Measurements from ENCODE around the gene SNX10.

Gene SNX10

GRCh38 chr7:26346611-26347203, 55.0 kb downstream of the SNX10 start:
- H3K27ac ChIP-seq: no peak overlapping the region
- TF ChIP-seq ZFX (IDR thresholded peaks at IDR 0.05): no peak
- TF ChIP-seq, protein P1, sequence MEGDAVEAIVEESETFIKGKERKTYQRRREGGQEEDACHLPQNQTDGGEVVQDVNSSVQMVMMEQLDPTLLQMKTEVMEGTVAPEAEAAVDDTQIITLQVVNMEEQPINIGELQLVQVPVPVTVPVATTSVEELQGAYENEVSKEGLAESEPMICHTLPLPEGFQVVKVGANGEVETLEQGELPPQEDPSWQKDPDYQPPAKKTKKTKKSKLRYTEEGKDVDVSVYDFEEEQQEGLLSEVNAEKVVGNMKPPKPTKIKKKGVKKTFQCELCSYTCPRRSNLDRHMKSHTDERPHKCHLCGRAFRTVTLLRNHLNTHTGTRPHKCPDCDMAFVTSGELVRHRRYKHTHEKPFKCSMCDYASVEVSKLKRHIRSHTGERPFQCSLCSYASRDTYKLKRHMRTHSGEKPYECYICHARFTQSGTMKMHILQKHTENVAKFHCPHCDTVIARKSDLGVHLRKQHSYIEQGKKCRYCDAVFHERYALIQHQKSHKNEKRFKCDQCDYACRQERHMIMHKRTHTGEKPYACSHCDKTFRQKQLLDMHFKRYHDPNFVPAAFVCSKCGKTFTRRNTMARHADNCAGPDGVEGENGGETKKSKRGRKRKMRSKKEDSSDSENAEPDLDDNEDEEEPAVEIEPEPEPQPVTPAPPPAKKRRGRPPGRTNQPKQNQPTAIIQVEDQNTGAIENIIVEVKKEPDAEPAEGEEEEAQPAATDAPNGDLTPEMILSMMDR (conservative IDR thresholded peaks at IDR 0.05): no peak

- TF ChIP-seq, protein P1 (conservative IDR thresholded peaks at IDR 0.05): no peak
- TF ChIP-seq ZFX (IDR thresholded peaks at IDR 0.05): no peak
- no peak overlapping the region for H3K27ac ChIP-seq
Measured at GRCh38 chr7:26348234-26348851, 56.7 kb downstream of the SNX10 start.

GRCh38 chr7:26349005-26349915, 57.6 kb downstream of the SNX10 start:
- no peak overlapping the region for H3K27ac ChIP-seq
- TF ChIP-seq ZFX (IDR thresholded peaks at IDR 0.05): no peak
- TF ChIP-seq, protein P1 (conservative IDR thresholded peaks at IDR 0.05): no peak

DNA sequence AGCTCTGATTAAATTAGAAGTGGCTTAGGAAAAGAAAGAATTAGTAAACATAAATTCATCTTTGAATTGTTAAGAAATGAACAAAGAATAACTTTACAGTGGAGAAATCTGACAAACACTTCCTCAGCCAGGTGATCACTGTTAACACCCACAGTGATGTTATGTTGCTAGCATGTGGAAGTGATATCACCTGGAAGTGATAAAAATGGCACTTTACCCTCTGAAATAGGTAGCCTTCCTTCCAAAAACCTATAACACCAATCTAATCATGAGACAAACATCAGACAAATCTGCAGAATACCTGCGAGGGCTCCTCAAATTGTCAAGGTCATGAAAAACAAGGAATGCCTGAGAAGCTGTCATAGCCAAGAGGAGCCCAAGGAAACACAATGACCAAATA, 59.5 kb downstream of the SNX10 start:
- no peak overlapping the region for H3K27ac ChIP-seq
- TF ChIP-seq, protein P1 (conservative IDR thresholded peaks at IDR 0.05): no peak
- TF ChIP-seq ZFX (IDR thresholded peaks at IDR 0.05): no peak

GRCh38 chr7:26356229-26356628, 64.6 kb downstream of the SNX10 start:
- H3K27ac ChIP-seq: no peak overlapping the region
- TF ChIP-seq ZFX (IDR thresholded peaks at IDR 0.05): no peak
- TF ChIP-seq, protein P1 (conservative IDR thresholded peaks at IDR 0.05): no peak

GRCh38 chr7:26356929-26357798, 65.5 kb downstream of the SNX10 start:
- H3K27ac ChIP-seq: no peak overlapping the region
- TF ChIP-seq ZFX (IDR thresholded peaks at IDR 0.05): no peak
- TF ChIP-seq, protein P1 (conservative IDR thresholded peaks at IDR 0.05): no peak
